ENCODE measurements around the gene PANK4. TPM values are rescaled to one million over a fixed set of nuclear protein-coding genes. Genes with fewer than 3 reads are reported as not detected.

The PANK4 gene
- polyA plus RNA-seq, 1 donor (not counting 4 experiments of a cell fraction or from before 2014, with no cell fraction given), result 14.5 TPM

DNA sequence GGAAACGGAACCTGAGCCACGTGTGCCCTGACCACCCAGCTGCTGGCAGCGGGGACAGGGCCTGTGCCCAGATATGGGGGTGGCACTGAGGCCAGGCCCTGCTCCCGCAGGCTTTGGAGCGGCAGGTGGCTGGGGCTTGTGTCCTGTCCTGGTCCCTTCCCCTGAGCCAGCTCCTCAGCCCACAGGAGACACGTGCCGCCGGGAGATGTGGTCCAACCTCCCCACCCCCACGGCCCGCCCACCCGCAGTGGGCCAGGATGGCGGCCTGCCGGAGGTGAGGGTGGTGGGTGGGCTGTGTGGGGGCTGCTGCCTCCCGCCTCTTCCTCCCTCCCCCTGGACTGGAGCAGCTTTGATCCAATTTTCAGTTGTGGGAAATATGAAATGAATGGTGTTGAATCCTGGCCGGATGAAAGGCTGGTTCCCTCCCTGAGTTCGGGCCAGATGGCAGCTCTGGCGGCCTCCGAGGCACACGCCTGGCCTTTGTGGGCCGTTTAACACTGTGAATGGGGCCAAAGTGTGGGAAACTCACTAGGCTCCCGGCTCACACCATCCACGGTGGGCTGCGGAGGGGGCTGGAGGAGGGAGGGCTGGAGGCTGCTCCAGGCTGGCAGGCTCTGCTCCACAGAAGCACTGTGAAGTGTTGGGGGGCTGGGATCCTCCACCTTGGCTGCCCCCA is 6.2 kb upstream of the PANK4 start:
- Histone ChIP-seq H3K4me3 (ENCODE audit: control insufficient read depth in 2 of 3, extremely low read depth in 1 of 3, insufficient read depth in 2 of 3, low read depth in 1 of 3, low read length in 3 of 3) (no peak overlapping the region), H3K9me3 (ENCODE audit: control insufficient read depth, low read depth, low read length) (no peaks in the 10 kb centered on the region), H3K27me3 (ENCODE audit: control insufficient read depth, extremely low read depth, insufficient read depth, low read length) (no peaks in the 10 kb centered on the region), H2AFZ (ENCODE audit: control insufficient read depth, low read length) (peak overlapping the region; percentile 10), H3K9me1 (ENCODE audit: control insufficient read depth, extremely low read depth, insufficient read depth, low read length) (no peaks in the 10 kb centered on the region), H3K4me1 (ENCODE audit: control insufficient read depth, extremely low read depth, insufficient read depth, low read length) (peaks cover 77% of the 10 kb centered on the region), H4K20me1 (ENCODE audit: control insufficient read depth, extremely low read depth, insufficient read depth, low read length) (no peaks in the 10 kb centered on the region), H3K4me2 (ENCODE audit: control insufficient read depth, extremely low read depth, insufficient read depth, low read depth, low read length) (peak overlapping the region; percentile 68), H3K79me2 (ENCODE audit: control insufficient read depth, insufficient read depth, low read length) (no peaks in the 10 kb centered on the region), H3K27ac (ENCODE audit: control insufficient read depth, insufficient read depth, low read length) (peak overlapping the region; percentile 80), H3K9ac (ENCODE audit: control insufficient read depth, extremely low read depth, insufficient read depth, low read length) (peak overlapping the region; percentile 65), H3K36me3 (ENCODE audit: control insufficient read depth in 2 of 2, extremely low read depth in 1 of 2, insufficient read depth in 2 of 2, low read length in 2 of 2) (no peaks in the 10 kb centered on the region)
- dilution Hi-C loops (cut with MboI; ENCODE audit: extremely low pct_ligation_motif_present, low sequenced_read_pairs), result no loop called here
- peak; percentile 41 for FAIRE-seq
- no peak for DNase-seq (ENCODE audit: low read depth, low spot score)
- TF ChIP-seq CTCF (optimal IDR thresholded peaks at IDR 0.05 in 1 of 3, IDR thresholded peaks at IDR 0.05 in 1 of 3, conservative IDR thresholded peaks at IDR 0.05 in 1 of 3; ENCODE audit: extremely low read depth in 1 of 3, insufficient read depth in 2 of 3, low read length in 3 of 3) (no peak), EZH2 (IDR thresholded peaks at IDR 0.05; ENCODE audit: low read length) (no peak)

GRCh38 chr1:2530513-2531361 is 4.3 kb upstream of the PANK4 start:
- DNase-seq (ENCODE audit: low read depth, low spot score), result no peak
- Histone ChIP-seq H3K79me2 (ENCODE audit: control insufficient read depth, insufficient read depth, low read length) (peaks cover 2% of the 10 kb centered on the region), H3K9ac (ENCODE audit: control insufficient read depth, extremely low read depth, insufficient read depth, low read length) (peak overlapping the region; percentile 37), H3K27me3 (ENCODE audit: control insufficient read depth, extremely low read depth, insufficient read depth, low read length) (no peaks in the 10 kb centered on the region), H3K27ac (ENCODE audit: control insufficient read depth, insufficient read depth, low read length) (no peak overlapping the region), H3K4me3 (ENCODE audit: control insufficient read depth in 2 of 3, extremely low read depth in 1 of 3, insufficient read depth in 2 of 3, low read depth in 1 of 3, low read length in 3 of 3) (no peak overlapping the region), H4K20me1 (ENCODE audit: control insufficient read depth, extremely low read depth, insufficient read depth, low read length) (no peaks in the 10 kb centered on the region), H3K9me3 (ENCODE audit: control insufficient read depth, low read depth, low read length) (no peaks in the 10 kb centered on the region), H3K4me2 (ENCODE audit: control insufficient read depth, extremely low read depth, insufficient read depth, low read depth, low read length) (peak overlapping the region; percentile 32), H3K36me3 (ENCODE audit: control insufficient read depth in 2 of 2, extremely low read depth in 1 of 2, insufficient read depth in 2 of 2, low read length in 2 of 2) (no peaks in the 10 kb centered on the region), H3K4me1 (ENCODE audit: control insufficient read depth, extremely low read depth, insufficient read depth, low read length) (peaks cover 71% of the 10 kb centered on the region), H2AFZ (ENCODE audit: control insufficient read depth, low read length) (peak overlapping the region; percentile 74), H3K9me1 (ENCODE audit: control insufficient read depth, extremely low read depth, insufficient read depth, low read length) (no peaks in the 10 kb centered on the region)
- FAIRE-seq, result no peak
- TF ChIP-seq CTCF (optimal IDR thresholded peaks at IDR 0.05 in 1 of 3, IDR thresholded peaks at IDR 0.05 in 1 of 3, conservative IDR thresholded peaks at IDR 0.05 in 1 of 3; ENCODE audit: extremely low read depth in 1 of 3, insufficient read depth in 2 of 3, low read length in 3 of 3) (no peak), EZH2 (IDR thresholded peaks at IDR 0.05; ENCODE audit: low read length) (no peak)
- dilution Hi-C loops (cut with MboI; ENCODE audit: extremely low pct_ligation_motif_present, low sequenced_read_pairs), result no loop called here

Measured in keratinocyte (primary cell).